Parathyroid adenoma (tissue), 2 donors: ENCODE results near the gene USF2.

Source experiments
- H2AFZ ChIP-seq: fragments of 300-600 bp; sonication (generic); one replicate; pipeline ENCODE4 v1.7.0; 2017; ENCODE audit warnings: antibody characterized with exemption, mild to moderate bottlenecking
- H3K27ac ChIP-seq: fragments of 300-600 bp; sonication (generic); one replicate; pipeline ENCODE4 v1.7.0; 2017
- H3K27me3 ChIP-seq: fragments of 300-600 bp; sonication (generic); one replicate; pipeline ENCODE4 v1.7.0; 2017; ENCODE audit warnings: low read length; ENCODE audit not compliant: control insufficient read depth, insufficient read depth
- H3K36me3 ChIP-seq: fragments of 300-600 bp; sonication (generic); one replicate; pipeline ENCODE4 v1.7.0; 2017; ENCODE audit warnings: low read length; ENCODE audit not compliant: control insufficient read depth, insufficient read depth
- H3K4me1 ChIP-seq: fragments of 300-600 bp; sonication (generic); one replicate; pipeline ENCODE4 v1.7.0; 2017; ENCODE audit warnings: control low read depth
- H3K4me2 ChIP-seq: fragments of 300-600 bp; sonication (generic); one replicate; pipeline ENCODE4 v1.7.0; 2017; ENCODE audit warnings: low read length
- H3K4me3 ChIP-seq: fragments of 300-600 bp; sonication (generic); one replicate; pipeline ENCODE4 v1.7.0; 2017; ENCODE audit warnings: low read depth, low read length
- H3K79me2 ChIP-seq: fragments of 300-600 bp; sonication (generic); one replicate; pipeline ENCODE4 v1.7.0; 2017; ENCODE audit warnings: control low read depth
- H3K9ac ChIP-seq: fragments of 300-600 bp; sonication (generic); one replicate; pipeline ENCODE4 v1.7.0; 2017; ENCODE audit warnings: mild to moderate bottlenecking
- H3K9me3 ChIP-seq: fragments of 300-600 bp; sonication (generic); one replicate; pipeline ENCODE4 v1.7.0; 2017; ENCODE audit warnings: low read length; ENCODE audit not compliant: control insufficient read depth
- CTCF ChIP-seq: fragments of 300-600 bp; sonication (generic); IDR thresholded peaks from one replicate; pipeline ENCODE4 v1.7.0; 2017; ENCODE audit warnings: antibody characterized with exemption, mild to moderate bottlenecking
- donor health status: primary hyperparathyroidism.

The USF2 gene

GRCh38 chr19:35328851-35329285, 60.1 kb downstream of the USF2 start, which contains the start of gene CD22:
TSS of gene CD22 (plus strand) at chr19:35329187. CDS start at chr19:35332041, 2,854 bp downstream.
- H3K27me3 ChIP-seq, result no peaks in the 10 kb centered on the region
- H3K4me1 ChIP-seq, result no peaks in the 10 kb centered on the region
- no peak within 1 kb of the TSS for H2AFZ ChIP-seq
- no peak within 1 kb of the TSS for H3K4me2 ChIP-seq
- no peaks in the 10 kb centered on the region for H3K36me3 ChIP-seq
- no peak within 1 kb of the TSS for H3K27ac ChIP-seq
- no peaks in the 10 kb centered on the region for H3K79me2 ChIP-seq
- no peak for TF ChIP-seq CTCF
- no peak within 1 kb of the TSS for H3K9ac ChIP-seq
- no peaks in the 10 kb centered on the region for H3K9me3 ChIP-seq
- no peak within 1 kb of the TSS for H3K4me3 ChIP-seq

- Histone ChIP-seq H3K4me3 (no peak overlapping the region), H3K4me2 (no peak overlapping the region), H3K36me3 (no peaks in the 10 kb centered on the region), H3K79me2 (no peaks in the 10 kb centered on the region), H3K9me3 (no peaks in the 10 kb centered on the region), H3K4me1 (no peaks in the 10 kb centered on the region), H3K9ac (no peak overlapping the region), H3K27ac (no peak overlapping the region), H3K27me3 (no peaks in the 10 kb centered on the region), H2AFZ (no peak overlapping the region)
- TF ChIP-seq CTCF, result no peak
Measured at GRCh38 chr19:35329323-35329722, 60.6 kb downstream of the USF2 start.
